ENCODE results near the gene CEP250.
"Not testable (repeated sequence)": the region's sequence is repeated elsewhere in the genome, so short reads cannot be mapped to it uniquely, and the experiment has no call there.

CEP250 gene

DNA sequence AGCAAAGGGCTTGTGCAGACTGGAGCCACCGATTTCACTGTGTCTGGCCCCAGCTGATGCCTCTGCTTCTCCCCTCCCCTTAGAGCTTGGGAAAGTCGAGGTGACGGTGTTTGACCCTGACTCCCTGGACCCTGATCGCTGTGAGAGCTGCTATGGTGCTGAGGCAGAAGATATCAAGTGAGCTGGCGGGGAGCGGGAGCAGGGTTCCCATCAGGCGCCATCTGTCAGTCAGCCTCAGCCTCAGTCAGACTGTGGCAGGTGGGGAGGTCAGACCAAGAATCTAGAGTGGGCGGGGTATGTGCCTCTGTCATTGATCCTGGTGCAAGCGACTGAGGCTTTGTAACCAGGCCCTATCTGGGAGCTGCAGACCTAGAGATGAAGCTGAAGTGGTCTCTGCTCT, 91.9 kb downstream of the CEP250 start:
- WGBS (ENCODE audit: extremely low coverage, insufficient coverage, low lambda C conversion rate), result no CpG with 5 or more reads among the region's 9 CpGs
- Histone ChIP-seq H3K4me1 (ENCODE audit: control insufficient read depth, low read depth, low read length) (no peaks in the 10 kb centered on the region), H3K79me2 (ENCODE audit: control insufficient read depth, insufficient read depth, low read length) (no peaks in the 10 kb centered on the region), H3K23ac (ENCODE audit: low read length) (no peak overlapping the region), H3K4me2 (ENCODE audit: low read length) (no peak overlapping the region), H4K5ac (ENCODE audit: low read length) (no peak overlapping the region), H3K36me3 (ENCODE audit: control insufficient read depth, insufficient read depth, low read length) (peaks cover 14% of the 10 kb centered on the region), H2BK120ac (ENCODE audit: low read depth, low read length) (no peak overlapping the region), H3K4ac (ENCODE audit: low read depth, low read length) (no peak overlapping the region), H3K79me1 (ENCODE audit: low read length) (peaks cover 3% of the 10 kb centered on the region), H2BK5ac (ENCODE audit: low read length) (no peak overlapping the region), H2BK15ac (replicated peaks; ENCODE audit: low read depth) (no peak overlapping the region), H4K8ac (ENCODE audit: low read depth, low read length) (no peak overlapping the region), H2AK5ac (ENCODE audit: low read length) (no peak overlapping the region), H3K4me3 (ENCODE audit: low read length) (no peak overlapping the region), H3K18ac (ENCODE audit: low read length) (no peak overlapping the region), H3K27ac (ENCODE audit: low read depth, low read length) (no peak overlapping the region), H3K27me3 (ENCODE audit: insufficient read depth, low read length, poor library complexity) (no peaks in the 10 kb centered on the region), H3K9ac (ENCODE audit: low read length) (no peak overlapping the region), H3K56ac (ENCODE audit: low read length) (no peak overlapping the region)
- no peak for DNase-seq

DNA sequence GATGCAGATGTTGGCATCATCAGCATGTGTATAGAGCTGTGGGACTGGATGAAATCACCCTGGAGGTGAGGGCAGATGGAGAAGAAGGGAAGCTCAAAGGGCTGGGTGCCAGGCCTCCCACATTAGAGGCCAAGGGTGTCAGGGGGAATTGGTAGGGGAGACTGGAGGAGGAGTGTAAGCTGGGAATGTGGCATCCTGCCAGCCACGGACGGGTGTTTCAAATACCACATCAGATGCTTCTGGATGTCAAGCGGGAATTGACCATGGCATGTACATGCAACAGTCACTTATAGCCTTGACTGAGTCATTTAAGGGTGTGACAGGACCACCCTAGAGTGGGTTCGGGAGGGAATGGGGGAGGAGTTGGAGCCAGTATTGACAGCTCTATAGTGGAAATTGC, 96.1 kb downstream of the CEP250 start:
- Histone ChIP-seq H3K9ac (ENCODE audit: low read length) (no peak overlapping the region), H3K27me3 (ENCODE audit: insufficient read depth, low read length, poor library complexity) (no peaks in the 10 kb centered on the region), H3K79me1 (ENCODE audit: low read length) (no peaks in the 10 kb centered on the region), H3K36me3 (ENCODE audit: control insufficient read depth, insufficient read depth, low read length) (peaks cover 21% of the 10 kb centered on the region), H3K23ac (ENCODE audit: low read length) (no peak overlapping the region), H3K79me2 (ENCODE audit: control insufficient read depth, insufficient read depth, low read length) (no peaks in the 10 kb centered on the region), H2BK5ac (ENCODE audit: low read length) (no peak overlapping the region), H3K56ac (ENCODE audit: low read length) (no peak overlapping the region), H2BK15ac (replicated peaks; ENCODE audit: low read depth) (no peak overlapping the region), H3K4me2 (ENCODE audit: low read length) (no peak overlapping the region), H3K4me1 (ENCODE audit: control insufficient read depth, low read depth, low read length) (no peaks in the 10 kb centered on the region), H3K27ac (ENCODE audit: low read depth, low read length) (no peak overlapping the region), H2BK120ac (ENCODE audit: low read depth, low read length) (no peak overlapping the region), H3K4ac (ENCODE audit: low read depth, low read length) (no peak overlapping the region), H4K8ac (ENCODE audit: low read depth, low read length) (no peak overlapping the region), H4K5ac (ENCODE audit: low read length) (no peak overlapping the region), H3K18ac (ENCODE audit: low read length) (no peak overlapping the region), H2AK5ac (ENCODE audit: low read length) (no peak overlapping the region), H3K4me3 (ENCODE audit: low read length) (no peak overlapping the region)
- no CpG with 5 or more reads among the region's 4 CpGs for WGBS (ENCODE audit: extremely low coverage, insufficient coverage, low lambda C conversion rate)
- DNase-seq, result no peak

DNA sequence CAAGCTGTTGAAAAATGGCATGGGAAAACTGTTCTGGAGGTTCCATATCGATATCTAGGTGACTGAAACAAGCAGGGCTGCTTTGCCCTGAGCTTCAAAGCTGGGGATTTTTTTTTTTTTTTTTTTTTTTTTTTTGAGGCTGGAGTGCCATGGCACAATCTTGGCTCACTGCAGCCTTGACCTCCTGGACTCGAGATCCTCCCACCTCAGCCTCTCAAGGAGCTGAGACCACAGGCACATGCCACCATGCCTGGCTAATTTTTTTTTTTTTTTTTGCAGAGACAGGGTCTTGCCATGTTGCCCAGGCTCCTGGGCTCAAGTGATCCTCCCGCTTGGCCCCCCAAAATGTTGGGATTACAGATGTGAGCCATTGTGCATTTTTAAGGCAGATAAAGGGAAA, 97.5 kb downstream of the CEP250 start:
- WGBS (ENCODE audit: extremely low coverage, insufficient coverage, low lambda C conversion rate), result no CpG with 5 or more reads among the region's 3 CpGs
- H3K56ac ChIP-seq (ENCODE audit: low read length), result no peak overlapping the region
- H3K4me2 ChIP-seq (ENCODE audit: low read length), result no peak overlapping the region
- no peaks in the 10 kb centered on the region for H3K79me2 ChIP-seq (ENCODE audit: control insufficient read depth, insufficient read depth, low read length)
- H2BK5ac ChIP-seq (ENCODE audit: low read length), result no peak overlapping the region
- no peak overlapping the region for H2BK120ac ChIP-seq (ENCODE audit: low read depth, low read length)
- DNase-seq, result no peak
- H4K8ac ChIP-seq (ENCODE audit: low read depth, low read length), result no peak overlapping the region
- no peaks in the 10 kb centered on the region for H3K4me1 ChIP-seq (ENCODE audit: control insufficient read depth, low read depth, low read length)
- no peaks in the 10 kb centered on the region for H3K27me3 ChIP-seq (ENCODE audit: insufficient read depth, low read length, poor library complexity)
- H2AK5ac ChIP-seq (ENCODE audit: low read length), result no peak overlapping the region
- no peak overlapping the region for H3K4me3 ChIP-seq (ENCODE audit: low read length)
- H4K5ac ChIP-seq (ENCODE audit: low read length), result no peak overlapping the region
- H3K36me3 ChIP-seq (ENCODE audit: control insufficient read depth, insufficient read depth, low read length), result peaks cover 23% of the 10 kb centered on the region
- no peak overlapping the region for H2BK15ac ChIP-seq (replicated peaks; ENCODE audit: low read depth)
- H3K9ac ChIP-seq (ENCODE audit: low read length), result no peak overlapping the region
- no peak overlapping the region for H3K18ac ChIP-seq (ENCODE audit: low read length)
- no peaks in the 10 kb centered on the region for H3K79me1 ChIP-seq (ENCODE audit: low read length)
- no peak overlapping the region for H3K27ac ChIP-seq (ENCODE audit: low read depth, low read length)
- H3K23ac ChIP-seq (ENCODE audit: low read length), result no peak overlapping the region
- no peak overlapping the region for H3K4ac ChIP-seq (ENCODE audit: low read depth, low read length)

DNA sequence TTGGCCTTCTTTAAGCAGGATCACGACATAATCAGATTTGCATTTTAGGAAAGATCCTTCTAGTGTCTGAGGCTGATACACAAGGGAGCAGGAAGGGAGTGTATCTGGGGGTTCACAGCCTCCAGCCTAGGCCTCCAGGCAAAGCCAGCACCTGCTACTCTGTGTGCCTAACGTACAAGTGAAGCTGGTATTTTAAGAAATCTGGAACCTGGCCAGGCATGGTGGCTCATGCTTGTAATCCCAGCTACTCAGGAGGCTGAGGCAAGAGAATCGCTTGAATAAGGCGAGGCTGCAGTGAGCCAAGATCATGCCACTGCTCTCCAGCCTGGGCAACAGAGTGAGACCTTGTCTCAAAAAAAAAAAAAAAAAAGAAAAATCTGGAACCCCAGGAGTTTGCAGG, 100.1 kb downstream of the CEP250 start:
- H3K79me1 ChIP-seq (ENCODE audit: low read length); H3K56ac ChIP-seq (ENCODE audit: low read length); H2BK5ac ChIP-seq (ENCODE audit: low read length); H3K9ac ChIP-seq (ENCODE audit: low read length); H3K23ac ChIP-seq (ENCODE audit: low read length); H3K18ac ChIP-seq (ENCODE audit: low read length); H2BK15ac ChIP-seq (replicated peaks; ENCODE audit: low read depth); H3K4me2 ChIP-seq (ENCODE audit: low read length); H3K27ac ChIP-seq (ENCODE audit: low read depth, low read length); H2AK5ac ChIP-seq (ENCODE audit: low read length); H4K5ac ChIP-seq (ENCODE audit: low read length); H3K4me3 ChIP-seq (ENCODE audit: low read length); H3K79me2 ChIP-seq (ENCODE audit: control insufficient read depth, insufficient read depth, low read length); DNase-seq; H3K4me1 ChIP-seq (ENCODE audit: control insufficient read depth, low read depth, low read length); H4K8ac ChIP-seq (ENCODE audit: low read depth, low read length); H2BK120ac ChIP-seq (ENCODE audit: low read depth, low read length); H3K27me3 ChIP-seq (ENCODE audit: insufficient read depth, low read length, poor library complexity); H3K4ac ChIP-seq (ENCODE audit: low read depth, low read length): not testable (repeated sequence)
- H3K36me3 ChIP-seq (ENCODE audit: control insufficient read depth, insufficient read depth, low read length), result peaks cover 18% of the 10 kb centered on the region
- no CpG with 5 or more reads among the region's 4 CpGs for WGBS (ENCODE audit: extremely low coverage, insufficient coverage, low lambda C conversion rate)

DNA sequence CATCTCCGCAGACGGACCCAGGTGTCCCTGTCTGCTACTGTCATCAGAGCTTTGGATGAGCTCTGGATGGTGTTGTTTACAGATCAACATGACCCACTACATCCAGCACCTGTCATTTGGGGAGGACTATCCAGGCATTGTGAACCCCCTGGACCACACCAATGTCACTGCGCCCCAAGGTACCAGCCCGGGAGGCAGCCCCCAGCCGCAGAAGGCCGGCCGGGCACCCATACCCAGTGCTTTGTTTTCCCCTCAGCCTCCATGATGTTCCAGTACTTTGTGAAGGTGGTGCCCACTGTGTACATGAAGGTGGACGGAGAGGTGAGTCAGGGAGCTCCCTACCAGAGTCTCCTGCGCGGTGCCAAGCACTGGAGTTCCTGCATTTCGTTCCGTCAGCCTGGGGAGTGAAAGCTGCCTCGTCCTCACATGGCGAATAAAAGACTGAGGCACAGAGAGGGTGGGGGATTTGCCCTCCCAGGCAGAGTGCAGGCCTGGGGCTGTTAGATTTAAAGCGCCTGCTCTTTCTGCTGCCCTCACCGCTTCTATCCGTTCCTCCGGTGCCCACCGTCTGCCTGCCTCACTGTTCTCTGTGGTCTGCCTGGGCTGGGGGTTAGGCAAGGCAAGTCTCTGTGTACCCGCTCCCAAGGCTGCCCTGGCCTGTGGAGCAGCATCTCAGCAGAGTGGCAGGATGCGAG, 100.7 kb downstream of the CEP250 start:
- Histone ChIP-seq H3K27ac (ENCODE audit: low read depth, low read length) (no peak overlapping the region), H3K36me3 (ENCODE audit: control insufficient read depth, insufficient read depth, low read length) (peaks cover 15% of the 10 kb centered on the region)
- WGBS (ENCODE audit: extremely low coverage, insufficient coverage, low lambda C conversion rate), result no CpG with 5 or more reads among the region's 21 CpGs

DNA sequence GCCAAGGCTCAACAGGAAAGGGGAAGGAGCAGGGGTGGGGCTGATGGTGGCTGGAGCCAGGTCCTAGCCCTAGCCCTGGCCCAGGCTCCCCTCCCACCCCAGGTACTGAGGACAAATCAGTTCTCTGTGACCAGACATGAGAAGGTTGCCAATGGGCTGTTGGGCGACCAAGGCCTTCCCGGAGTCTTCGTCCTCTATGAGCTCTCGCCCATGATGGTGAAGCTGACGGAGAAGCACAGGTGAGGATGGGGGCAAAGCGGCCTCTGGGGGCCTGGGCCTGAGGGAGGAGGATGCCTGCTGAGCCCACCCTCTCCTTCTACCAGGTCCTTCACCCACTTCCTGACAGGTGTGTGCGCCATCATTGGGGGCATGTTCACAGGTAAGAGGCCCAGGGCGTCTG, 101.5 kb downstream of the CEP250 start:
- no peak for DNase-seq
- Histone ChIP-seq H3K27ac (ENCODE audit: low read depth, low read length) (no peak overlapping the region), H4K5ac (ENCODE audit: low read length) (no peak overlapping the region), H3K9ac (ENCODE audit: low read length) (no peak overlapping the region), H2BK120ac (ENCODE audit: low read depth, low read length) (no peak overlapping the region), H3K79me1 (ENCODE audit: low read length) (no peaks in the 10 kb centered on the region), H3K23ac (ENCODE audit: low read length) (no peak overlapping the region), H2BK5ac (ENCODE audit: low read length) (no peak overlapping the region), H3K36me3 (ENCODE audit: control insufficient read depth, insufficient read depth, low read length) (peaks cover 12% of the 10 kb centered on the region), H3K56ac (ENCODE audit: low read length) (no peak overlapping the region), H3K27me3 (ENCODE audit: insufficient read depth, low read length, poor library complexity) (no peaks in the 10 kb centered on the region), H3K4ac (ENCODE audit: low read depth, low read length) (no peak overlapping the region), H4K8ac (ENCODE audit: low read depth, low read length) (no peak overlapping the region), H3K4me2 (ENCODE audit: low read length) (no peak overlapping the region), H3K79me2 (ENCODE audit: control insufficient read depth, insufficient read depth, low read length) (no peaks in the 10 kb centered on the region), H2AK5ac (ENCODE audit: low read length) (no peak overlapping the region), H2BK15ac (replicated peaks; ENCODE audit: low read depth) (no peak overlapping the region), H3K18ac (ENCODE audit: low read length) (no peak overlapping the region), H3K4me1 (ENCODE audit: control insufficient read depth, low read depth, low read length) (no peaks in the 10 kb centered on the region), H3K4me3 (ENCODE audit: low read length) (no peak overlapping the region)
- no CpG with 5 or more reads among the region's 8 CpGs for WGBS (ENCODE audit: extremely low coverage, insufficient coverage, low lambda C conversion rate)

More for the DNA sequence above, 100.7 kb downstream of the CEP250 start:
- Histone ChIP-seq H2BK15ac (replicated peaks; ENCODE audit: low read depth) (no peak overlapping the region), H3K4me1 (ENCODE audit: control insufficient read depth, low read depth, low read length) (no peaks in the 10 kb centered on the region), H2BK120ac (ENCODE audit: low read depth, low read length) (no peak overlapping the region), H3K79me1 (ENCODE audit: low read length) (no peaks in the 10 kb centered on the region), H3K79me2 (ENCODE audit: control insufficient read depth, insufficient read depth, low read length) (no peaks in the 10 kb centered on the region), H3K18ac (ENCODE audit: low read length) (no peak overlapping the region), H3K27me3 (ENCODE audit: insufficient read depth, low read length, poor library complexity) (no peaks in the 10 kb centered on the region), H3K4me3 (ENCODE audit: low read length) (no peak overlapping the region), H2AK5ac (ENCODE audit: low read length) (no peak overlapping the region), H3K9ac (ENCODE audit: low read length) (no peak overlapping the region), H2BK5ac (ENCODE audit: low read length) (no peak overlapping the region), H3K56ac (ENCODE audit: low read length) (no peak overlapping the region), H3K4ac (ENCODE audit: low read depth, low read length) (no peak overlapping the region), H4K5ac (ENCODE audit: low read length) (no peak overlapping the region), H3K23ac (ENCODE audit: low read length) (no peak overlapping the region), H4K8ac (ENCODE audit: low read depth, low read length) (no peak overlapping the region), H3K4me2 (ENCODE audit: low read length) (no peak overlapping the region)
- no peak for DNase-seq

Measured in mesendoderm (in vitro differentiated cells).